GM18867 (cell line): ENCODE data around the gene ANGPTL8.

Experiments
- ATAC-seq: cut with Tn5 transposase; IDR thresholded peaks from one replicate; pipeline ENCODE4 v1.9.1; 2021; ENCODE audit warnings: mild to moderate bottlenecking, moderate library complexity; ENCODE audit not compliant: unreplicated experiment

Gene ANGPTL8, protein sequence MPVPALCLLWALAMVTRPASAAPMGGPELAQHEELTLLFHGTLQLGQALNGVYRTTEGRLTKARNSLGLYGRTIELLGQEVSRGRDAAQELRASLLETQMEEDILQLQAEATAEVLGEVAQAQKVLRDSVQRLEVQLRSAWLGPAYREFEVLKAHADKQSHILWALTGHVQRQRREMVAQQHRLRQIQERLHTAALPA

DNA sequence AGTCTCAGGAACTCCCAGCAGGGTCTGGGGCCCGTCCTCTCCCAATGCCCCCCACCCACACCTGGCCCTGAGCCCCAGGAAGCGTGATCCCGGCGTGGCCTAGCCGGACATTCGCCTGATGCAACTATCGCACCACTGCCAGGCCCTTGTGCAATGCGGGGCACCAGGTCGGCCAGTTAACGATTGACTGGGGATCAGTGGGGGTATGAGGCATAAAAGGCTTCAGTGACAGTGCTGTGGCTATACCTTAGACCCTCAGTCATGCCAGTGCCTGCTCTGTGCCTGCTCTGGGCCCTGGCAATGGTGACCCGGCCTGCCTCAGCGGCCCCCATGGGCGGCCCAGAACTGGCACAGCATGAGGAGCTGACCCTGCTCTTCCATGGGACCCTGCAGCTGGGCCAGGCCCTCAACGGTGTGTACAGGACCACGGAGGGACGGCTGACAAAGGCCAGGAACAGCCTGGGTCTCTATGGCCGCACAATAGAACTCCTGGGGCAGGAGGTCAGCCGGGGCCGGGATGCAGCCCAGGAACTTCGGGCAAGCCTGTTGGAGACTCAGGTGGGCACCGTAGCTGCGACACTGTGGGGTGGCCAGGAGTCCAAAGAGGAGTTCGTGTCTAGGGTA, at the start of gene ANGPTL8:
Gene ANGPTL8 (plus strand): TSS at position 243 of the 624 bp plus-strand sequence. CDS start 19 bp downstream, at position 262.
- no peak for ATAC-seq

DNA sequence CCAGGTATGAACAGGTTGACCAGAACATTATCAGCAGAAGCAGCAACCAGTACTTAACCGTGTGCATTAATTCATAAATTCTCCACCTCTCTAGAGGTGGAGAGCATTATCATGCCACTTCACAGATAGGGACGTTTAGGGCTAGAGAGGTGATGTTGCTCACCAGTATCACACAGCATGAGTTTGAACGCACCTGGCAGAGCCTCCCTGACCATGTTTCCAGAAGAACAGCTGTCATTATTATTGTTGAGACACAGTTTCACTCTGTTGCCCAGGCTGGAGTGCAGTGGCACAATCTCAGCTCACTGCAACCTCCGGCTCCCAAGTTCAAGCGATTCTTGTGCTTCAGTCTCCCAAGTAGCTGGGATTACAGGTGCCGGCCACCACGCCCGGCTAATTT, 48.9 kb upstream of the ANGPTL8 start:
- ATAC-seq = no peak

DNA sequence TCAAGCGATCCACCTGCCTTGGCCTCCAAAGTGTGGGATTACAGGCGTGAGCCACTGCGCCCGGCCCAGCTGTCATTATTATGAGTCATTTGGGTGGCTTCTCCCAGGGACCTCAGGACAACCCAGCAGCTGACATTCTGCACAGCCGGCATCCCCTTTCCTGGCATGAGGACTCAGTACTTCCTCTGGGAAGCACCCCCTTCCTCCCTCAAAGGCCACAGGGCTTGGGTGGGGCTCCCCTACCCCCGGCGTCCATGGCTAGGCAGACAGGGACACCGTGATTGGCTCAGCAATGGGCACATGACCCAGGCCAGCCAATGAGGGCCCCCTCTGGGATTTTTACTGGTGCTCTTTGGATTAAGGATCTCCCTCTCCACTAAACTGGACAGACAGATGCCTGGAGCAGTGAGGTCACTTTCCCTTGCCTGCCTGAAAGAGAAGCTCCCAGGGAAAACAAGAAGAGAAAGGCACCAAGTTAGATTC, 48.1 kb upstream of the ANGPTL8 start:
- ATAC-seq = no peak

GRCh38 chr19:11191934-11192333, 47.5 kb upstream of the ANGPTL8 start:
- no peak for ATAC-seq

DNA sequence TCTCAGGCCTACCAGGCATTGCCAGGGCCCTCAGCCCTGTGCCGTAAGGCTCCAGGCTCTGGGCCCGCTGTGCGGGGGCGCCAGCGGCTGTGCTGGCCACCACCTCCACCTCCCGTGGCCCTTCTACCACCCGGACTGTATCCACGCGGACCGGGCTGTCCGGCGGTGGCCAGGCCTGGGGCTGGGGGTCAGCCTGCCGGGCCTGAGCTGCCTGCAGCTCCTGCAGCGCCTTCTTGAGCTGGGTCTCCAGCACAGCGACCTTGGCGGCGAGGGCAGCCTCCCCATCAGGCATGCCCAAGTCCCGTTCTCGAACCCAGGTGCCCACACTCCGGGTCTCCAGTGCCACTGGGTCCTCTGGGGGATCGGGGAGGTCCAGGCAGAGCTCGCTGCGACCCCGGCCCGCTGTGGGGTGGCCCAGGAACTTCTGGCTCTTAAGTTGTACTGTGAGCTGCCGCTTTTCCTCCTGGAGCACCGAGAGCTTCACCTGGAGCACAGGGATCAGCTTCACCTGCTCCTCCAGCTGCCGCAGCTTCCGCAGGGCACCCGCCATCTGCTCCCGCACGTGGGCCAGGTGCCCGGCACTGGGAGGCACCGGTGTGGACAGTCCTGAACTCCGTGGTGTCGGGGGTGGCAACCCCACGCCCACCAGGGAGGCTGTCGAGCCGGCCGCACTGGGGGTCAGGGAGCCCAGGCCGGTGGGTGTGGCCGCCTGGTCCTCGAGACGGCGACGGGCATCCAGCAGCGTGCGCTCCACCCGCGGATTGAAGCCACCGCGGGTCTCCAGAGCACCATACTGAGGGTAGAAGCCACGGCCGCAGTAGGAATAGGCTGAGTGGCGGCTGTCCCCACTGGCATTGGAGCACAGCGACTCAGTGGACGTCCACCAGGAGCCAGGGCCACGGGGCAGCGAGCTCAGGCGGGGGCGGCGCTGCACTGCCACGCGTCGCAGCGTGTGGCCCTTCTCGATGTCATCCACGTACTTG, 46.2 kb upstream of the ANGPTL8 start:
- no peak for ATAC-seq

DNA sequence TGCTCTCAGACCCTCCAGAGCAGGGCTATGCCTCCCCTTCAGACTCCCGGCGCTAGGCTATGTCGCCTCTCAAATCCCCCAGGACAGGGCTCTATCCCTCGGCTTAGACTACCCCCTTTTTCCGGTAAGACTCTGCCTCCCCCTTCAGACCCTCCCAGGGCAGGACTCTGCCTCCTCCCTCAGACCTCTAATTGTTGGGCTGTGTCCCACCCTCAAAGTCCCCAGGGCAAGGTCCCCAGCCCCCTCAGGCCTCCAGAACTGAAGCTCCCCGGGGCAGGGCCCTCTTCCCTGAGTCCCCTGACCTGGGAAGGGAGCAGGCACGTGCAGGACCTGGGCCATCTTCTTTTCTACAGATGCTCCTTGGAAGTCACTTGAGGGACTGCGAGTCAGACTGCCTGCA, 45.2 kb upstream of the ANGPTL8 start:
- ATAC-seq = no peak

DNA sequence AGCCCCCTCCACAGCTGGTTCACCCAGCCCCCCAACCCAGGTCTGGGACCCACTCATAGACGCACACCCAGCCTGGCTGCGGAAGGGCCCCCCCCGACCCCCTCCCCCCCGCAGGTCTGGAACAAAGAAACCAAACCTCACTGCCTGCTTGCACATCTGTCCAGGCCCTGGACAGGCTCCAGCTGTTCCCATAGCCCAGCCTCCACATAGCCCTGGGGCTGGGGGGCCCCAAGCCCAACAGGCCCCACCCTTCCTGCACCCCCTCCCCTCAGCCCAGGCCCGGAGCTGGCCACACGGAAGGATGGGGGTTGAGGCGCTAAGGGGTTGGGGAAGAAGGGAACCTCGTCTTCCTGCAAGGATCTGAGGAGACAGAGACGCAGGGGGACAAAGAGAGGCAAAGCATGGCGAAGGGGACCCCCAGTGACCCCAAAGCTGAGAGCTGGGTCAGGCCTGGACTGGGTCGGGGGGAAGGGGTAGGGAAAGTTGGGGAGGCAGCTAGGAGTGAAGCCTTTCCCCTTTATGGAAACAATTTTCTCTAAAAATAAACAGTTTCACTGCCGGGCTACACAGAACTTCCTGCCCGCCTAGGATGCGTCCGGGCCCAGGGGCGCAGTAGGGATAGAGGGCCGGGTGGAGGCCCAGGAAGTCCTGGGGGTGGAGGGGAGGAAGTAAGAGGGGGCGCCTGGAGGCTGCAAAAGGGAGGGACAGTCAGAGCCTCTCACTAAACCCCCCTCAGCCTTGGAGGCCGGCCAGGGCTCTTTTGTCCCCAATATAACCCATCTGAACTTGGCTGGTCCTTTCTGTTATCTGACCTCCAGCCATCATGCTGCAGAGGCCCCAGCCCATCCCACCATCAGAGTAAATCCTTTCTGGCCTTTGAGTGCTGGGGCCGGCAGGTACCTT, 44.5 kb upstream of the ANGPTL8 start:
- no peak for ATAC-seq

DNA sequence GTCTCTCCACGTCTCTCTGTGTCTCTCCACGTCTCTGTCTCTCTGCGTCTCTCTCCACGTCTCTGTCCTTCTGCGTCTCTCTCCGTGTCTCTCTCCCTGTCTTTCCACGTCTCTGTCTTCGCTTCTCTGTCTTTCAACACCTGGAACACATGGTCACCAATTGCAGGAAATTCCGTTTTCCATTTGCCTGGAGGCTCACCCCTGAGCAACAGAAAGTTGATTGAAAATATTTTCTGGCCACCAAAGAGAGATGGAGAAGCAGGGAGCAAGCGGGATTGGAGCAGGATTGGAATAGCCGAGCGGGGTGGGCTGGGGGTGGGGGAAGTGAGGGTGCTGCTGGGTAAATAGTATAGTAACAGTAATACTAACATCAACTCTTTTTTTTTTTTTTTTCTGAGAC, 43.7 kb upstream of the ANGPTL8 start:
- ATAC-seq = no peak

DNA sequence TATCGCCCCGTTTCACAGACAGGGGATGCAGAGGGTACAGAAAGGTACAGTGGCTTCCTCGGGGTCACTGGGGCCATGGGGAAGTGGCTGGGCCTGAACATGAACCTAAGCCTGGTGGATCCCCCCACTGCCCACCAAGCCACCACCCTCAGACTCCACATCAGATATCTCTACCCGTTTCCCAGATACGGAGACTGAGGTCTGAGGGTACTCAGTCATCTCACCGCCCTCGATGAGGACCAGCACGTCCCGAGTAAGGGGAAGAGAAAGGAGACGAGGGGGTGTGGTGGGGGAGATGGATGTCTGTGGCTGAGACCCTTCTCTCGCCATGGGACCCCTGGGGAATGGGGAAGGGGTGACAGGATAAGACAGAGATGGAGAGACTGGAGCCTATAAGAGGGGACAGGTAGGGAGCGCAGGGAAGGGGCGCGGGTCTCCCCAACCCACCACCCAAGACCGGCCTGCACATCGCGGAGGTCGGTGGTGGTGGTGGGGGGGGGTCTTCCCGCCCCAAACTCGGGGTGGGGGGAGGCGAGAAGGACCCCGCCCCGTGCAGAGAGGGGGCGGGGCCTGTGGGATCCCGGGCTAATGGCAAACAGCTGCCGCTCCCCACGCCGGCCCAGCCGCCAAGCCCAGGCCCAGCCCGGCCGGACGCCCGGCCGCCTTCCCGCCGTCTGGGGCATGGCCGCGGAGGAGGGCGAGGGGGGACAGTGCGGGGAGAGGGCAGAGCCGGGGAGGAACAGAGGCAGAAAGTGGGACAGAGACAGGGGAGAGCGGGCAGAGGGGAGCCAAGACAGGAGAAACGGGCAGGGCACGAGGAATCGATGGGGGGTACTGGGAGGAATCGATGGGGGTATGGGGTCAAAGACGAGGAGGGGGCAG, 42.8 kb upstream of the ANGPTL8 start:
- no peak for ATAC-seq

GRCh38 chr19:11197291-11198174, 41.9 kb upstream of the ANGPTL8 start, which contains the start of gene KANK2:
Gene KANK2, minus strand, starts transcription at chr19:11197545. Its CDS starts 3,034 bp downstream, at chr19:11194511.
- peak; percentile 75 for ATAC-seq

DNA sequence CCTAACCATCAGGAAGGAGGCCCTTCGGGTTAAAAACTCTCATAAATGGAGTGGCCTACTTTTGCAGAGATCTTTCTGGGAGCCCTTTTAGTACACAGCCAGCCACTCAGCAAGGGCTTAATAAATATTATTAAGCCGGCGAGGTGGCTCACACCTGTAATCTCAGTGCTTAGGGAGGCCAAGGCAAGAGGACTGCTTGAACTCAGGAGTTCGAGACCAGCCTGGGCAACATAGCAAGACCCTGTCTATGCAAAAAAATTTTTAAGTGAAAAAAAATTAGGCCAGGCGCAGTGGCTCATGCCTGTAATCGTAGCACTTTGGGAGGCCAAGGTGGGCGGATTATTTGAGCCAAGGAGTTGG, 41.3 kb upstream of the ANGPTL8 start:
- no peak for ATAC-seq

DNA sequence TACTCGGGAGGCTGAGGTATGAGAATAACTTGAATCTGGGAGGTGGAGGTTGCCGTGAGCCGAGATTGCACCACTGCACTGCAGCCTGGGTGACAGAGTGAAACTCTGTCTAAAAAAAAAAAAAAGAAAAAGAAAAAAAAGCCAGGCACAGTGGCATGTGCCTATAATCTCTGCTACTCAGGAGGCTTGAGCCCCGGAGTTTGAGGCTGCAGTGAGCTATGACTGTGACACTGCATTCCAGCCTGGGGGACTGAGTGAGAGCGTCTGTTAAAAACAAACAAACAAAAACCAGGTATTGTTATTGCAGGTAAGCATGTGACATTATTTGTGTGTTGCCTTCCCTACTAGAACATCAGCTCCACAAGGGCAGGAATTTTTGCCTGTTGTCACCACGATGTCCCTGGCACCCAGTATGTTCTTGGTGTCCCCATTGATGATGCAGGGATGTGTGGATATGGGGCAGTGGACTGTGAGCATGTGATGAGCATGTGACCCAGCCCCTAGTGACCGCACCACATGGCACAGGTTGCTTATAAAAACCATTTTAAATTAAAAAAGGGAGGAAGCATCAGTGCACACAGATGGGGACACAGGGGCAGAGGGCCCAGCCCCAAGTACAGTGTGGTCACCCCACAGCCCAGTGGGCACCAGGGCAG, 40.5 kb upstream of the ANGPTL8 start:
- no peak for ATAC-seq

- no peak for ATAC-seq
Observed at GRCh38 chr19:11199517-11199916, 39.9 kb upstream of the ANGPTL8 start.

GRCh38 chr19:11200015-11200574, 39.3 kb upstream of the ANGPTL8 start:
- ATAC-seq = no peak

- ATAC-seq = no peak
Observed at GRCh38 chr19:11200931-11201330, 38.5 kb upstream of the ANGPTL8 start.

DNA sequence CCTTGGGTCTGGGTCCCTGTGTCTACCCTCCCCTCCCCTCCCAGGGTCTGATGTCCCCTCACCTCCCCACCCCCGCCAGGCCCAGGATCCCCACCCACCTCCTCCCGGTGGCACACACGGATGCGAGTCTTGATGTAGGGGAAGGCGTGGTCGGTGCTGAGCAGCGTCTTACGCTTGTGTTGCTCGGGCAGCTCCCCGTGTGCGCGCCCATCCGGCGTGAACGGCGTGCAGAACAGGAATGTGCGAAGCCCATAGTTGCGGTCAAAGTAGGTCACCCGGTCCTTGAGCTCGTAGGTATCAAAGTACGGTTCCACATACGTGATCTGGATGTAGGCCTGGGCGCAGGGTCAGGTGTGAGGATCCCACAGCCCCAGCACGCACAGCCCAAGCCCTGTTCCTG, 37.6 kb upstream of the ANGPTL8 start:
- ATAC-seq = no peak

DNA sequence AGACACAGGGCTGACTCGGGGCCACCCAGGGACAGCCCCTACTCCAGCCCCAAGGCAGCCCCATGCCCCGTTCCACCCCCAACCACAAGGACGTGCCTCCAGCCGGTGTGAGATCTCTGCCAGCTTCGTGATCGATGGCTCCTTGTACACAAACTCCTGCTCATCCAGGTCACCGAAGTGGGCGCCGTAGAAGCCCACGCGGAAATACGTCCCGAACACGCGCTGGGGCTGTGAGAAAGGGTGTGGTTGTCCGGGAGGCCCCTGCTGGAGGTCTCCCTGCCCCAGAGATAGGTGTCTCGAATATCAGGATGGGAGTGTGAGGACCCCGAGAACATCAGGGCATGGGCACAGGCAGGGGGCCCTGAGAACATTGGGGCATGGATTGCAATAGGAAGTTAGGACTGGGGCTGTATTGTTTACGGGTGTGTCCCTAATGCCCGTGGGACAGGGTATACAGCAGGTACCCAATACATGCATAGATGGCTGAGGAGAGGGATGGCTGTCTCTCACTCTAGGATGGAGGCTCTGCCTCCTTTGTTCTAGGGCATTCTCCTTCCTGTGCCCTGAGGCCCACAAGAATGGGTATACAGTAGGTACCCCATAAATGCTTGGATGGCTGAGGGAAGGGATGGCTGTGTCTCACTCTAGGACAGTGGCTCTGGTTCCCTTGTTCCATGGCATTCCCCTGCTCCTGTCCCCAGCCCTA, 36.8 kb upstream of the ANGPTL8 start:
- no peak for ATAC-seq
